ENCODE results near the gene LMX1A.

DNA sequence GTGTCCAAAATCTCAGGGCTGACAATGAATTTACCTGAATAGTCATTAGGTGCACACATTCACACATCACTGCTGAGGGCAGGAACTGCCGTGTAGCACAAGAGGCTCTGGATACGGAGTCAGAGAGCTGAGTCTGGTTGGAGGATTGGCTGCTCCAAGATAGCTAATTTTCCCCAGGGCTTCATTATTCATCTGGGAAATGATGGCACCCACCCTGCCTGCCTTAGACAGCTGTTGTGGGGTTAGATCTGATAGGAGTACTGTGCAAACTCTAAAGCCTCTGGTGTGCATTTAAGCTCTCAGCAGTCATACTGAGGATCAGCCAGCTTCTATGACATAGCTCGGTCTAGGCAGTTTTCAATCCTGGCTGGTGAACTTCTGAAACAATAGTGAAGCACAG lies 67.0 kb downstream of the LMX1A start:
- TF ChIP-seq TAF1 (IDR thresholded peaks at IDR 0.05; ENCODE audit: low read depth) (no peak), TEAD4 (IDR thresholded peaks at IDR 0.05) (no peak), REST (IDR thresholded peaks at IDR 0.05; ENCODE audit: low read depth) (no peak), YY1 (IDR thresholded peaks at IDR 0.05; ENCODE audit: low read depth) (no peak), CREB1 (IDR thresholded peaks at IDR 0.05; ENCODE audit: low read depth) (no peak), EP300 (IDR thresholded peaks at IDR 0.05; ENCODE audit: borderline replicate concordance) (no peak), NFIC (IDR thresholded peaks at IDR 0.05) (no peak), MAX (IDR thresholded peaks at IDR 0.05) (no peak)
